Esophagus squamous epithelium (tissue), 4 donors: ENCODE data around the gene M6PR.

ENCODE experiments used
- POLR2A ChIP-seq, 4 donors: fragments of 450-650 bp; IDR thresholded peaks; one replicate each; pipeline ENCODE4 v1.6.1; 2017; ENCODE audit warnings: antibody characterized with exemption in 4 of 4, mild to moderate bottlenecking in 4 of 4, moderate library complexity in 3 of 4
- TF ChIP-seq, protein P1 (sequence below), 6 experiments: fragments of 450-650 bp in 4 of 6; fragments of 200-600 bp in 2 of 6; sonication (generic) in 2 of 6; IDR thresholded peaks; one replicate each; pipeline ENCODE4 v1.5.1; 2016 to 2019; ENCODE audit warnings: antibody characterized with exemption in 6 of 6, mild to moderate bottlenecking in 4 of 6, moderate library complexity in 4 of 6

GRCh38 chr12:8904665-8905064 is 44.8 kb downstream of the M6PR start:
- TF ChIP-seq, protein P1, sequence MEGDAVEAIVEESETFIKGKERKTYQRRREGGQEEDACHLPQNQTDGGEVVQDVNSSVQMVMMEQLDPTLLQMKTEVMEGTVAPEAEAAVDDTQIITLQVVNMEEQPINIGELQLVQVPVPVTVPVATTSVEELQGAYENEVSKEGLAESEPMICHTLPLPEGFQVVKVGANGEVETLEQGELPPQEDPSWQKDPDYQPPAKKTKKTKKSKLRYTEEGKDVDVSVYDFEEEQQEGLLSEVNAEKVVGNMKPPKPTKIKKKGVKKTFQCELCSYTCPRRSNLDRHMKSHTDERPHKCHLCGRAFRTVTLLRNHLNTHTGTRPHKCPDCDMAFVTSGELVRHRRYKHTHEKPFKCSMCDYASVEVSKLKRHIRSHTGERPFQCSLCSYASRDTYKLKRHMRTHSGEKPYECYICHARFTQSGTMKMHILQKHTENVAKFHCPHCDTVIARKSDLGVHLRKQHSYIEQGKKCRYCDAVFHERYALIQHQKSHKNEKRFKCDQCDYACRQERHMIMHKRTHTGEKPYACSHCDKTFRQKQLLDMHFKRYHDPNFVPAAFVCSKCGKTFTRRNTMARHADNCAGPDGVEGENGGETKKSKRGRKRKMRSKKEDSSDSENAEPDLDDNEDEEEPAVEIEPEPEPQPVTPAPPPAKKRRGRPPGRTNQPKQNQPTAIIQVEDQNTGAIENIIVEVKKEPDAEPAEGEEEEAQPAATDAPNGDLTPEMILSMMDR (IDR thresholded peaks at IDR 0.05): no peak
- no peak for TF ChIP-seq POLR2A (IDR thresholded peaks at IDR 0.05)
